Suprapubic skin (tissue), 4 donors: Measurements from ENCODE around the gene CMSS1. TPM values are rescaled to one million over a fixed set of nuclear protein-coding genes. Genes with fewer than 3 reads are reported as not detected.
"Not testable (repeated sequence)": the region's sequence is repeated elsewhere in the genome, so short reads cannot be mapped to it uniquely, and the experiment has no call there.

Source experiments
- DNase-seq, 2 donors: peaks; one replicate each; pipeline ENCODE4 v3.0.0-alpha.2; 2019; ENCODE audit warnings: low spot score in 2 of 2
- H3K27ac ChIP-seq: fragments of 200-600 bp; sonication (generic); one replicate; pipeline ENCODE4 v1.5.1; 2019
- H3K27me3 ChIP-seq: fragments of 200-600 bp; sonication (generic); one replicate; pipeline ENCODE4 v1.5.1; 2019
- H3K36me3 ChIP-seq: fragments of 200-600 bp; sonication (generic); one replicate; pipeline ENCODE4 v1.5.1; 2019
- H3K4me1 ChIP-seq: fragments of 200-600 bp; sonication (generic); one replicate; pipeline ENCODE4 v1.5.1; 2019
- H3K4me3 ChIP-seq: fragments of 200-600 bp; sonication (generic); one replicate; pipeline ENCODE4 v1.5.1; 2019; ENCODE audit warnings: mild to moderate bottlenecking
- H3K9me3 ChIP-seq: fragments of 200-600 bp; sonication (generic); one replicate; pipeline ENCODE4 v1.5.1; 2019
- CTCF ChIP-seq, 2 donors: fragments of 200-600 bp in 1 of 2; fragments of 450-650 bp in 1 of 2; sonication (generic) in 1 of 2; IDR thresholded peaks; one replicate each; pipeline ENCODE4 v1.5.1; 2016 to 2019; ENCODE audit warnings: antibody characterized with exemption in 2 of 2, mild to moderate bottlenecking in 1 of 2, moderate library complexity in 1 of 2
- EP300 ChIP-seq: sonication (generic); formaldehyde crosslinking; IDR thresholded peaks from one replicate; pipeline ENCODE4 v1.6.1; 2017; ENCODE audit warnings: antibody characterized with exemption
- POLR2A ChIP-seq, 2 donors: fragments of 450-650 bp; IDR thresholded peaks; one replicate each; pipeline ENCODE4 v1.6.1; 2017; ENCODE audit warnings: antibody characterized with exemption in 2 of 2, mild to moderate bottlenecking in 2 of 2, moderate library complexity in 2 of 2
- POLR2AphosphoS5 ChIP-seq, 3 donors: sonication (generic); formaldehyde crosslinking; IDR thresholded peaks; one replicate each; pipeline ENCODE4 v1.6.1; 2017; ENCODE audit warnings: antibody characterized with exemption in 3 of 3
- WGBS: methylation state at CpG from one replicate; pipeline ENCODE4 v1.1.5; 2018; 5-methylcytosine and 5-hydroxymethylcytosine counted together
- total RNA-seq, 4 donors: library from RNA; depleted of rRNA; stranded (reverse); fragments of >200 nt; gene quantifications; one replicate each; pipeline ENCODE4 v1.1.0, GENCODE V29; 2016

CMSS1 gene
- total RNA-seq, 4 donors from 2014 or later = 13.2 to 17.1 (median 13.5) TPM

- 98% methylated on average over 8 of the region's 8 CpGs for WGBS
- DNase-seq = no peak
- TF ChIP-seq POLR2AphosphoS5 (IDR thresholded peaks at IDR 0.05) (no peak), EP300 (no peak), POLR2A (IDR thresholded peaks at IDR 0.05) (no peak), CTCF (IDR thresholded peaks at IDR 0.05) (no peak)
- H3K27me3 ChIP-seq = no peaks in the 10 kb centered on the region
- H3K4me3 ChIP-seq = no peak overlapping the region
- H3K9me3 ChIP-seq = no peaks in the 10 kb centered on the region
- H3K4me1 ChIP-seq = peaks cover 8% of the 10 kb centered on the region
- no peaks in the 10 kb centered on the region for H3K36me3 ChIP-seq
- no peak overlapping the region for H3K27ac ChIP-seq
These were observed 408.2 kb downstream of the CMSS1 start for GRCh38 chr3:100225883-100226282.

GRCh38 chr3:100226712-100227429 lies 409.2 kb downstream of the CMSS1 start:
- DNase-seq = no peak
- H3K27ac ChIP-seq = peak overlapping the region; percentile 45

GRCh38 chr3:100227511-100227921 lies 409.9 kb downstream of the CMSS1 start:
- TF ChIP-seq POLR2AphosphoS5 (IDR thresholded peaks at IDR 0.05) (no peak), CTCF (IDR thresholded peaks at IDR 0.05) (no peak), EP300 (no peak), POLR2A (IDR thresholded peaks at IDR 0.05) (no peak)
- no peaks in the 10 kb centered on the region for H3K9me3 ChIP-seq
- DNase-seq = no peak
- no peaks in the 10 kb centered on the region for H3K36me3 ChIP-seq
- H3K27me3 ChIP-seq = no peaks in the 10 kb centered on the region
- H3K4me1 ChIP-seq = peaks cover 8% of the 10 kb centered on the region
- 61% methylated on average over 2 of the region's 2 CpGs for WGBS
- peak overlapping the region; percentile 45 for H3K27ac ChIP-seq
- no peak overlapping the region for H3K4me3 ChIP-seq

More at GRCh38 chr3:100226712-100227429, 409.2 kb downstream of the CMSS1 start:
- Histone ChIP-seq H3K9me3 (no peaks in the 10 kb centered on the region), H3K27me3 (no peaks in the 10 kb centered on the region), H3K36me3 (no peaks in the 10 kb centered on the region), H3K4me3 (no peak overlapping the region), H3K4me1 (peaks cover 8% of the 10 kb centered on the region)
- WGBS = 44% methylated on average over 6 of the region's 6 CpGs
- TF ChIP-seq POLR2A (IDR thresholded peaks at IDR 0.05) (no peak), EP300 (no peak), POLR2AphosphoS5 (IDR thresholded peaks at IDR 0.05) (no peak), CTCF (IDR thresholded peaks at IDR 0.05) (no peak)

GRCh38 chr3:100228247-100228646 lies 410.6 kb downstream of the CMSS1 start:
- Histone ChIP-seq H3K4me3 (no peak overlapping the region), H3K27ac (no peak overlapping the region), H3K9me3 (no peaks in the 10 kb centered on the region), H3K27me3 (no peaks in the 10 kb centered on the region), H3K36me3 (no peaks in the 10 kb centered on the region), H3K4me1 (peaks cover 8% of the 10 kb centered on the region)
- WGBS = 94% methylated on average over 1 of the region's 1 CpG
- TF ChIP-seq CTCF (IDR thresholded peaks at IDR 0.05) (no peak), POLR2A (IDR thresholded peaks at IDR 0.05) (no peak), EP300 (no peak), POLR2AphosphoS5 (IDR thresholded peaks at IDR 0.05) (no peak)
- DNase-seq = no peak

- not testable (repeated sequence) for H3K36me3 ChIP-seq, H3K9me3 ChIP-seq
These were observed 411.5 kb downstream of the CMSS1 start for GRCh38 chr3:100229188-100229587.

More at GRCh38 chr3:100229188-100229587, 411.5 kb downstream of the CMSS1 start:
- H3K4me3 ChIP-seq, H3K4me1 ChIP-seq, DNase-seq, H3K27me3 ChIP-seq, H3K27ac ChIP-seq: not testable (repeated sequence)
- WGBS = 89% methylated on average over 3 of the region's 3 CpGs
